ENCODE measurements around the gene NMT2.

Gene NMT2

DNA sequence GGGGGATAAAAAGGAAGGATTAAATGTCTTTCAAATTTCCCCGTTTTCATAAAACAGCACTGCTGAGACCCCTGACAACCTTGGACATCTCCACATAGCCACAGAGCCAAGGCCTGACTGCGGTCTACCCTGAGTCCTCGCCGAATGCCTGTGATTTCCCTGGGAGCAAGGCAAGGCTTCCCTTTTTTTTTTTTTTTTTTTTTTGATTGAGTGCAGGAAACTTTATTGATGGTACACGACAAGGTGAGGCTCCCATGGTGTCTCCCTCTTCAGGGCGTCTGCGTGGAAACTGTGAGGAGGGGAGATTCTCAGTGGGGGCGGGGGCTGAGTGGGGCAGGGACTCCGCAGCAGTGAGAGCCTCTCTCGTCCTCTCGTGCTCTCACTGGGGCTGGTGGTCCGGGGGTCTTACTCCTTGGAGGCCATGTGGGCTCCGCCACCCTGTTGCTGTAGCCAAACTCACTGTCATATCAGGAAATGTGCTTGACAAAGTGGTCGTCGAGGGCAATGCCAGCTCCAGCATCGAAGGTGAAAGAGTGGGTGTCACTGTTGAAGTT lies 75.6 kb downstream of the NMT2 start:
- DNase-seq (ENCODE audit: low read depth in 2 of 2) = no peak

GRCh38 chr10:15091418-15091817 lies 77.1 kb downstream of the NMT2 start:
- DNase-seq (ENCODE audit: low read depth in 2 of 2) = no peak

DNA sequence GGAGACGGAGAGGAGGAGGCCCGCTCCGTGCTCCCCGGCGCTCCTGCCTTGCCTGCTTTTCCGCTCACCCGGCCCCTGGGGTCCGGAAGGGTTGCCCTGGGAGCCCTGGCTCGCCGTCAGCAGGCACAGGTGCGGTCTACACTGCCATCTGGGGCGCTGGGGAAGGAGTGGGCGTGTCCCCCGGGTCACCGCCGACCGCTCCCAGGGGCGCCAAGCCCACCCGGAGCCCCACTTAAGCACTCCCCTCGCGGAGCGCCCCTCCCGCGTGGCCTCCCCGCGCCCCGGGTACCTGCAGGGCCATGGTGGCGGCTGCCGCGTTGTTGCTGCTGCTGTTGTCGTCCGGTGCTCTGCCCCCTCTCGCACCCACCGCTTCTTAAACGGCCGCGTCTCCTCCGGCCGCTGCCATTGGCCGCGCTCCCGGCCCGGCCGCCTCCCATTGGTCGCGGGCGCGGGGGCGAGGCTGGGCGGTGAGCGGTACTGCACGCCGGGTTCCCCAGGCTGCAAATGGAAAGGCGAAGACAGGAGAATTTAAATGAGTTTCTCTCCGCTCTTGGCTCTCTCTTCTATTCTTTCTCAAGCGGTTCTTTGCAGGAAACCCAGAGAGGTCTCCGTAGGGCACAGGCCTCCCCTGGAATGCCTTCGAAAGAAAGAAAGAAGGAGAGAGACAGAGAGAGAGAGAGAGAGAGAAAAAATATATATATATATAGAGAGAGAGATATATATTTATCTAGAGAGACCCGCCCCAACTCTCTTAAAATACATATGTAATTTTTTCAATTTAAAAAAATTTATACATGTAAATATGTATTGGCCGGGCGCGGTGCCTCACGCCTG lies 79.8 kb downstream of the NMT2 start, which contains the start of gene ACBD7:
Gene ACBD7 (minus strand): TSS at position 349 of the 834 bp plus-strand sequence. CDS start 48 bp downstream, at position 301.
- DNase-seq (ENCODE audit: low read depth in 2 of 2) = peak; percentile 78 to 81

DNA sequence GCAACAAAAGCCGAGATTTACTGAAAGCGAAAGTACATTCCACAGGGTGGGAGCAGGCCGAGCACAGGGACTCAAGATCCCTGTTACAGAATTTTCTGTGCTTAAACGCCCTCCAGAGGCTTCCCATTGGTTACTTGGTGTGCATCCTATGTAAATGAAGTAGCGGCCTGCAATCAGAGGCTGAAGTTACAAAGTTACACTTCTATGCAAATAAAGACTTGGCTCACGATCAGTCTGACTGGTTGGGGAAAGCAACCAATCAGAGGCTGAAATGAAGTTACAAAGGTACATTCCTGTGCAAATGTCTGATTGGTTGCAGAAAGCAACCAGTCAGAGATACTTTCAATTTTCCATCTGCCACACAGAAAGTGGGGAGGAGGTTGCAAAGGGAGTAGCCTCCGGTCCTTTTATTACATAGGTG lies 84.0 kb downstream of the NMT2 start:
- no peak for DNase-seq (ENCODE audit: low read depth in 2 of 2)

- DNase-seq (ENCODE audit: low read depth in 2 of 2) = no peak
These were observed 84.6 kb downstream of the NMT2 start for GRCh38 chr10:15083674-15084501.

- DNase-seq (ENCODE audit: low read depth in 2 of 2) = no peak
These were observed 93.1 kb downstream of the NMT2 start for GRCh38 chr10:15075421-15075820.

DNA sequence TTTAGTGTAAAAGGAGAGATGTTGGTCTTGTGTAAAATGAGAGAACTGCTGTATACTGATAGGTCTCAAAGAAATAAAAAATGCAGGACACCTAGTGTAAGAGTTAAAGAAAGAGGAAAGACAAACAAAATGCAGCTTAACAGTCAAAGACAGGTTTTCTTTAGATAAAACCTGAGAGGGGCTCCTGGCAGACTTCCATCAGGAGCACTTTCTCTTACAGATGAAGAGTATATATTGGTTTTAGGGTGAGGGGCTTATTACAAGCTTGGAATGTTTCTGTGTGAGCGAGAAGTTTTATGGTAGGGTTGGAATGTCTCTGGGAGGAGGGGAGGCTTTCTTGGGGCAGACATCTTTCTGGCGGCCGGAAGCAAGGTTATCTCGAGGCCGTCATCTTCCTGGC lies 96.1 kb downstream of the NMT2 start:
- no peak for DNase-seq (ENCODE audit: low read depth in 2 of 2)

DNA sequence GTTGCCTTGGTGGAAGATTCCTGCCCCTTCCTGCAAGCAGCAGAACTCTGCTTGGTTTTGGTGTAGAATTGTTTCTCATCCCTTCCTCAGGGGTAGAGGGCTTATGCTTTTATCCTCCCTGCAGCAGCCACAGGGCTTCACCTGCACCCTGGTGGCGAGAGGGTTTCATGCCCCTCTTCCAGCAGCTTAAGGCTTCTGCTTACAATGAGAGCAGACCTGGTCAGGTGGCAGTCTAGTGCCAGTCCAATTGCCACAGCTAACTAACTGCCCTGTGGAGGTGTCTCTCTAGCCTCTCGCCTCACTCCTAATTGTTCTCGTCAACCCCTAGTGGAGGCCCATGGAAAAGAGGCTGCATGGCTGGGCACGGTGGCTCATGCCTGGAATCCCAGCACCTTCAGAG lies 99.3 kb downstream of the NMT2 start:
- DNase-seq (ENCODE audit: low read depth in 2 of 2) = no peak

DNA sequence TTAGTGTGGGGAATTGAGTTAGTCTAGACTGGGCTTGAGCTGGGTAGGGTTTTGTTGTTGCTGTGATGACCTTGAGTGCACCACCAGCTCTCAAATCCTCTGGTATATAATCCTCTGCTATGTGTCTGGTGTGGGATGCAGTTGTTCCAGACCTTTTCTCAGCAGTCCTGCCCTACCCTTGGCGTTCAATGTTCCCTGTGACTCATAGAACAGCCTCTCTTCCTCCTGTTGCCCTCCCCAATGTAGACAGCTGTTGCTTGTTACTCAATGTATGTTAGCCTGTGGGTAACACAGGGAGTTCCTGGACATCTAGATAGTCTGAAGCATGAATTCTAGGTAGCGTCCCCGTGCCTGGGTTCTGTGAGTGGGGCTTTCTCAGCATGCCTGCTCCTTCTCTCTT lies 99.7 kb downstream of the NMT2 start:
- no peak for DNase-seq (ENCODE audit: low read depth in 2 of 2)

GRCh38 chr10:15067154-15067553 lies 101.3 kb downstream of the NMT2 start:
- no peak for DNase-seq (ENCODE audit: low read depth in 2 of 2)

DNA sequence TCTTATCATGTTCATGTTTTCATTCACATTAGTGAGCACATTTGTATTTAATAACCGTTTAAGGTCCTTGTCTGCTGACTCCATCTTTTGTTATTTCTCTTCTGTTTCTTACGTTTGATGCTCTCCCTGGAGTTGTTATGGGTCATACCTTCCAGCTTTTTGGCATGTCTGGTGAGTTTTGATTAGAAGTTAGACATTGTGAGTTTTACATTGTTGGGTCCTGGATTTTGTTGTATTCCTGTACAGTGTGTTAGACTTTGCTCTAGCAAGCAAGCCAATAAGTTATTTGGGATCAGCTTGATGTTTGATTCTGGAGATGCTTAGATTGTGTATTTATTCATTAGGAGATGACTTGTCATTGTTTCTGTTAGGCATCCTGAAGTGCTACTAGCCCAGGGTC lies 107.9 kb downstream of the NMT2 start:
- no peak for DNase-seq (ENCODE audit: low read depth in 2 of 2)

DNA sequence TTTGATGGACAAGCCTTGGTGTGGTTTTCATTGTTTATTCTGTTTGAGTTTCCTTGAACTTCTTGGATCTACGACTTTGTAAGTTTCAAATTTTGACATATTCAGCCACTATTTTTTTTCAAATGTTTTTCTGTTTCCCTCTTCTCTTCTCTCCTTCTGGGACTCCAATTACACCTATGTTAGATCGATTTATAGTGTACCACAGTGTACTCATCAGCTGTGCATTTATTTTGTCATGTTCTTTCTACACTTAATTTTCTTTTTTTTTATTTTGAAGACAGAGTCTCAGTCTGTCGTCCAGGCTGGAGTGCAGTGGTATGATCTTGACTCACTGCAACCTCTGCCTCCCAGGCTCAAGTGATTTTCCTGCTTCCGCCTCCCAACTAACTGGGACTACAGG lies 108.6 kb downstream of the NMT2 start:
- no peak for DNase-seq (ENCODE audit: low read depth in 2 of 2)

DNA sequence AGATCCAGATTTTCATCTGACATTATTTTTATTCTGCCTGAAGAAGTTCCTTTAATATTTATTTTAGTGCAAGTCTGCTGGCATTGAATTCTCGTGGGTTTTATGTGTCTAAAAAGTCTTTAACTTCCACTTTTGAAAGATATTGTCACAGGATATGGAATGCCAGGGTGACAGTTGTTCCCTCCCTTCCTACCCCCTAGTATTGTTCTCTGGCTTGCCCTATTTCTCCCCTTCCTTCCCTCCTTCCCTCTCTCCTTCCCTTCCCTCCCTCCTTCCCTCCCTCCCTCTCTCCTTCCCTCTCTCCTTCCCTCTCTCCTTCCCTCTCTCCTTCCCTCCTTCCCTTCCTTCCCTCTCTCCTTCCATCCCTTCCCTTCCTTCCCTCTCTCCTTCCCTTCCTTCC lies 109.8 kb downstream of the NMT2 start:
- no peak for DNase-seq (ENCODE audit: low read depth in 2 of 2)
